AG04450 (cell line): Measurements from ENCODE around the gene MIOS. TPM values are rescaled to one million over a fixed set of nuclear protein-coding genes. Genes with fewer than 3 reads are reported as not detected.

Experiments used
- CTCF ChIA-PET: fragments of 300-600, 350-600 bp; formaldehyde crosslinking; extraction: SDS; loops from one replicate; lab custom pipeline; 2022; ENCODE audit warnings: antibody characterized with exemption, inconsistent platforms; lab: Charles Lee
- POLR2A ChIA-PET: fragments of 350-600 bp; formaldehyde crosslinking; extraction: SDS; loops from one replicate; lab custom pipeline; 2021; ENCODE audit warnings: antibody characterized with exemption, inconsistent platforms; lab: Yijun Ruan, JAX
- DNase-seq: peaks from one replicate; pipeline ENCODE4 v3.0.0-alpha.2; 2011; ENCODE audit warnings: low read depth, low spot score
- H3K27ac ChIP-seq: one replicate; pipeline ENCODE4 v1.5.1; 2012; ENCODE audit warnings: low read depth, low read length, control low read depth
- H3K27me3 ChIP-seq: one replicate; pipeline ENCODE4 v1.6.0; 2012; ENCODE audit warnings: low read length; ENCODE audit not compliant: control insufficient read depth, insufficient read depth
- H3K4me3 ChIP-seq: 2 replicates; pipeline ENCODE4 v1.5.1; 2011; ENCODE audit warnings: mild to moderate bottlenecking, low read depth, low read length, control low read depth
- H3K9me3 ChIP-seq: 2 replicates; pipeline ENCODE4 v1.5.1; 2012; ENCODE audit warnings: low read length; ENCODE audit not compliant: control insufficient read depth, insufficient read depth
- CTCF ChIP-seq: IDR thresholded peaks from 2 replicates; pipeline ENCODE4 v1.5.1; 2011; ENCODE audit warnings: low read depth, low read length, control low read depth, inconsistent platforms
- polyA plus RNA-seq: library from polyadenylated mRNA; depleted of rRNA; stranded (reverse); fragments of >200 nt; gene quantifications from 2 replicates; pipeline ENCODE4 v1.2.3, GENCODE V29; 2011

The MIOS gene
- polyA plus RNA-seq, 1 experiment: 26.6 TPM

GRCh38 chr7:7522421-7522820 is 44.3 kb upstream of the MIOS start:
- Histone ChIP-seq H3K27me3 (no peaks in the 10 kb centered on the region), H3K4me3 (no peak overlapping the region), H3K9me3 (no peaks in the 10 kb centered on the region), H3K27ac (no peak overlapping the region)
- no peak for DNase-seq
- ChIA-PET CTCF (interaction anchor here (0.8 kb wide), 1 partner anchor 19 kb away, joined by 3 read pairs; no protein-coding TSS in a partner anchor), POLR2A (no interaction called here)
- TF ChIP-seq CTCF: no peak

GRCh38 chr7:7524121-7524520 is 42.6 kb upstream of the MIOS start:
- no peak overlapping the region for H3K4me3 ChIP-seq
- ChIA-PET CTCF (interaction anchor here (1.4 kb wide), 1 partner anchor 100 kb away, joined by 5 read pairs; no protein-coding TSS in a partner anchor), POLR2A (no interaction called here)
- DNase-seq: no peak
- H3K27ac ChIP-seq: no peak overlapping the region
- TF ChIP-seq CTCF: no peak
- H3K9me3 ChIP-seq: no peaks in the 10 kb centered on the region
- no peaks in the 10 kb centered on the region for H3K27me3 ChIP-seq

GRCh38 chr7:7526006-7526405 is 40.7 kb upstream of the MIOS start:
- Histone ChIP-seq H3K27ac (no peak overlapping the region), H3K9me3 (no peaks in the 10 kb centered on the region), H3K27me3 (no peaks in the 10 kb centered on the region), H3K4me3 (no peak overlapping the region)
- ChIA-PET CTCF (interaction anchor here (1.0 kb wide), 1 partner anchor 103 kb away, joined by 3 read pairs; no protein-coding TSS in a partner anchor), POLR2A (no interaction called here)
- DNase-seq: no peak
- TF ChIP-seq CTCF: no peak

- no peak for TF ChIP-seq CTCF
- Histone ChIP-seq H3K9me3 (no peaks in the 10 kb centered on the region), H3K27ac (no peak overlapping the region), H3K27me3 (no peaks in the 10 kb centered on the region), H3K4me3 (no peak overlapping the region)
- DNase-seq: no peak
- ChIA-PET CTCF (no interaction called here), POLR2A (no interaction called here)
These were observed 39.6 kb upstream of the MIOS start for GRCh38 chr7:7527047-7527446.

GRCh38 chr7:7529328-7529727 is 37.4 kb upstream of the MIOS start:
- Histone ChIP-seq H3K27me3 (no peaks in the 10 kb centered on the region), H3K4me3 (no peak overlapping the region), H3K9me3 (no peaks in the 10 kb centered on the region), H3K27ac (no peak overlapping the region)
- no peak for DNase-seq
- ChIA-PET CTCF (interaction anchor here (0.7 to 3.6 kb wide), 4 partner anchors 12 to 256 kb away, joined by 3 to 11 read pairs (median 4); no protein-coding TSS in a partner anchor), POLR2A (no interaction called here)
- TF ChIP-seq CTCF: no peak
